ENCODE results near the gene TSPO2.
A peak's percentile ranks its signal among the peaks of the same experiment; 100 is the strongest.

TSPO2 gene

GRCh38 chr6:41042226-41043055, at the start of gene TSPO2:
Gene TSPO2, plus strand, starts transcription at chr6:41042467. Its CDS starts 519 bp downstream, at chr6:41042986.
- H3K27ac Mint-ChIP-seq = no peak within 1 kb of the TSS
- no peak within 1 kb of the TSS for H3K4me3 Mint-ChIP-seq
- TF ChIP-seq CTCF (IDR thresholded peaks at IDR 0.05) = no peak
- H3K4me1 Mint-ChIP-seq = peaks cover 20% of the 10 kb centered on the region
- H3K27me3 Mint-ChIP-seq (ENCODE audit: low read depth, poor library complexity) = peaks cover 9% of the 10 kb centered on the region
- no peak for DNase-seq
- H3K9me3 Mint-ChIP-seq = no peaks in the 10 kb centered on the region
- H3K36me3 Mint-ChIP-seq (ENCODE audit: low read depth) = no peaks in the 10 kb centered on the region

- TF ChIP-seq CTCF (IDR thresholded peaks at IDR 0.05) = no peak
- peaks cover 62% of the 10 kb centered on the region for H3K4me1 Mint-ChIP-seq
- peak overlapping the region; percentile 63 for H3K27ac Mint-ChIP-seq
- H3K4me3 Mint-ChIP-seq = no peak overlapping the region
- H3K27me3 Mint-ChIP-seq (ENCODE audit: low read depth, poor library complexity) = peaks cover 6% of the 10 kb centered on the region
- H3K9me3 Mint-ChIP-seq = no peaks in the 10 kb centered on the region
- no peak for DNase-seq
- H3K36me3 Mint-ChIP-seq (ENCODE audit: low read depth) = peaks cover 16% of the 10 kb centered on the region
Observed at GRCh38 chr6:40992746-40993145, 49.5 kb upstream of the TSPO2 start.

GRCh38 chr6:40996591-40997233, 45.6 kb upstream of the TSPO2 start:
- peak; percentile 19 for DNase-seq
- Mint-ChIP-seq H3K9me3 (no peaks in the 10 kb centered on the region), H3K36me3 (ENCODE audit: low read depth) (peaks cover 7% of the 10 kb centered on the region), H3K4me1 (peaks cover 70% of the 10 kb centered on the region), H3K27me3 (ENCODE audit: low read depth, poor library complexity) (no peaks in the 10 kb centered on the region), H3K4me3 (peak overlapping the region; percentile 54), H3K27ac (peak overlapping the region; percentile 100)
- TF ChIP-seq CTCF (IDR thresholded peaks at IDR 0.05) = no peak

GRCh38 chr6:40997234-40997957, 44.9 kb upstream of the TSPO2 start:
- DNase-seq = no peak
- Mint-ChIP-seq H3K4me3 (peak overlapping the region; percentile 40), H3K9me3 (no peaks in the 10 kb centered on the region), H3K4me1 (peaks cover 70% of the 10 kb centered on the region), H3K36me3 (ENCODE audit: low read depth) (peaks cover 2% of the 10 kb centered on the region), H3K27ac (peak overlapping the region; percentile 100), H3K27me3 (ENCODE audit: low read depth, poor library complexity) (peaks cover 5% of the 10 kb centered on the region)
- no peak for TF ChIP-seq CTCF (IDR thresholded peaks at IDR 0.05)

GRCh38 chr6:40998661-40999060, 43.6 kb upstream of the TSPO2 start:
- H3K27ac Mint-ChIP-seq = no peak overlapping the region
- DNase-seq = no peak
- peaks cover 69% of the 10 kb centered on the region for H3K4me1 Mint-ChIP-seq
- TF ChIP-seq CTCF (IDR thresholded peaks at IDR 0.05) = no peak
- H3K9me3 Mint-ChIP-seq = no peaks in the 10 kb centered on the region
- H3K4me3 Mint-ChIP-seq = no peak overlapping the region
- H3K27me3 Mint-ChIP-seq (ENCODE audit: low read depth, poor library complexity) = peaks cover 8% of the 10 kb centered on the region
- H3K36me3 Mint-ChIP-seq (ENCODE audit: low read depth) = no peaks in the 10 kb centered on the region

All from nephron progenitor cell (in vitro differentiated cells).